SK-N-MC (cell line): ENCODE data around the gene CALCOCO1.
A peak's percentile ranks its signal among the peaks of the same experiment; 100 is the strongest.

ENCODE experiments used
- DNase-seq: peaks from one replicate; pipeline ENCODE4 v3.0.0-alpha.2; 2011; ENCODE audit warnings: low read depth, low spot score
- H3K27ac ChIP-seq: fragments of 200-600 bp; sonication (generic); 2 replicates; pipeline ENCODE4 v1.5.1; 2016; ENCODE audit warnings: mixed run types
- H3K36me3 ChIP-seq: fragments of 200-600 bp; sonication (generic); 2 replicates; pipeline ENCODE4 v1.6.1; 2017; ENCODE audit warnings: antibody characterized with exemption, low read length, mixed read lengths; ENCODE audit not compliant: insufficient read depth
- H3K4me3 ChIP-seq: fragments of 200-600 bp; sonication (generic); 2 replicates; pipeline ENCODE4 v1.5.1; 2016
- H3K9ac ChIP-seq: fragments of 200-600 bp; sonication (generic); 2 replicates; pipeline ENCODE4 v1.8.0; 2017; ENCODE audit warnings: mixed run types, mixed read lengths; ENCODE audit not compliant: insufficient read length
- H3K9me3 ChIP-seq: fragments of 200-600 bp; sonication (generic); 2 replicates; pipeline ENCODE4 v1.6.1; 2017; ENCODE audit warnings: low read depth, mild to moderate bottlenecking, antibody characterized with exemption, low read length, moderate library complexity, mixed read lengths
- EZH2 ChIP-seq: fragments of 200-600 bp; sonication (generic); IDR thresholded peaks from one replicate; pipeline ENCODE4 v1.6.1; 2017; ENCODE audit warnings: antibody characterized with exemption
- FOXP2 ChIP-seq: optimal IDR thresholded peaks from 2 replicates; pipeline ENCODE3; 2011; ENCODE audit warnings: mild to moderate bottlenecking, moderate library complexity; ENCODE audit not compliant: insufficient read depth; ENCODE audit errors: extremely low read length, control extremely low read depth
- POLR2AphosphoS5 ChIP-seq: IDR thresholded peaks from 2 replicates; pipeline ENCODE4 v1.6.1; 2012; ENCODE audit warnings: mild to moderate bottlenecking, low read depth, low read length, borderline replicate concordance

Gene CALCOCO1

DNA sequence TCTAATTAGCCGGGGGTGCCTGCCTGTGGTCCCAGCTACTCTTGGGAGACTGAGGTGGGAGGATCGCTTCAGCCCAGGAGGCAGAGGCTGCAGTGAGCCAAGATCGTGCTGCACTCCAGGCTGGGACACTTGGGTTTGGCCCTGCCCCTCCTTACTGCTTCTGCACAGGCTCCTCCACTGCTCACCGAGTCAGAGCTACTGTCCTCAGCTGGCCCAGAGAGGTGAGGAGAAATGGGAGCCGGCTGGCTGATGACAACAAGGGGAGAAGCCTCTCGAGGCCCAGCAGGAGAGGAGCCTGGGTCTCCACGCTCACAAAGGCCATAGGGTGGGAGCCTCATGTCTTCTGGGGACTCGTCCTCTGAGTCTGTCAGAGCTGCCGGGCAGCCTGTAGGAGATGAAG, 13.7 kb downstream of the CALCOCO1 start:
- Histone ChIP-seq H3K9me3 (no peaks in the 10 kb centered on the region), H3K27ac (no peak overlapping the region), H3K4me3 (no peak overlapping the region), H3K9ac (no peak overlapping the region), H3K36me3 (no peaks in the 10 kb centered on the region)
- DNase-seq = no peak
- TF ChIP-seq FOXP2 (no peak), POLR2AphosphoS5 (no peak), EZH2 (no peak)

DNA sequence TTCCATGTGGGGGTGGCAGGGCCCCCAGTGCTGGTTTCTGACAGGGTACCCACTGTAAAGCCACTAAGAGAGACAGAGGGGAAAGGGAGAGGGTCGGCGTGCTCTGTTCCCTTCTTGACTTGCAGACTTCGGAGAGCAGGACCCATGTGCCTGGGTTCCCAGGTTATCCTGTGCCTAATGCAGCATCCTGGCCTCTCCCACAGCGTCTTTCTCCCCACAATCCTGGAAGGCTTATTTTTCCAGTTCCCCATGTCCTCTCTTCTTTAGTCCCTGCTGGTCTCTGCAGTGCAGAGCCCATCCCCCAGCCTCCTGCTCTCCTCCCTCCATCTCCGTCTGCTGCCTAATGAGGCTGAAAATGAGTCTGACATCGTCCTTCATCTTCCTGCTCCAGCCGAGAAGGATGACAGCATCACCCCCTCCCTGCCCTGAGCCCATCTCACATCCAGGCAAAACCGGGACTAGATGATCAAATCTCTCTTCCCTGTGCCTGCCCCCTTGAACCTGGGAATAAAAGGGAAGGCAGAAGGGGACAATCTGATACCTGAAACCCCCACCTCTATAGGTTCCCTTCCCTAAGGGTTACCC, 15.1 kb downstream of the CALCOCO1 start:
- Histone ChIP-seq H3K4me3 (no peak overlapping the region), H3K36me3 (no peaks in the 10 kb centered on the region), H3K9ac (no peak overlapping the region), H3K27ac (no peak overlapping the region), H3K9me3 (no peaks in the 10 kb centered on the region)
- DNase-seq = no peak
- no peak for TF ChIP-seq EZH2
- no peak for TF ChIP-seq FOXP2
- no peak for TF ChIP-seq POLR2AphosphoS5

DNA sequence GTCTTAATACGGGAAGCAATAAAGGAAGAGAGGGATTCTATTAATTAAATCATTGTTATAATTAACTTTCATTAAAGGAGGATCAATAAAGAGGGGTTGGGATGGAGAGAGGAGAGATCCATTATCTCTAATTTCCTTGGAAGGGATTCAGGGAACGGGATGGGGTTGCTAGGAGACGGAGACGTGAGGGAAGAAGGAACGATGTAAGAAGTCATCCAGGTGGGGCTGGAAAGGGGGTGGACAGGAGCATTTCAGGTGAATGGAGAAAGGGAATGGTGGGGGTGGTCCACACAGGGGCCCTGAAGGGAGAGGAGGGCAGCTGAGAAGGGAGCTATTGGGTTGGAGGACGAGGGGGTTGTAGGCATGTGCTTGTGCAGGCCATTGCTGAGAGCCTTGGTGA, 17.2 kb downstream of the CALCOCO1 start:
- no peaks in the 10 kb centered on the region for H3K36me3 ChIP-seq
- no peak overlapping the region for H3K27ac ChIP-seq
- no peak overlapping the region for H3K9ac ChIP-seq
- TF ChIP-seq FOXP2 (no peak), EZH2 (no peak), POLR2AphosphoS5 (no peak)
- H3K9me3 ChIP-seq = no peaks in the 10 kb centered on the region
- DNase-seq = no peak
- H3K4me3 ChIP-seq = no peak overlapping the region

DNA sequence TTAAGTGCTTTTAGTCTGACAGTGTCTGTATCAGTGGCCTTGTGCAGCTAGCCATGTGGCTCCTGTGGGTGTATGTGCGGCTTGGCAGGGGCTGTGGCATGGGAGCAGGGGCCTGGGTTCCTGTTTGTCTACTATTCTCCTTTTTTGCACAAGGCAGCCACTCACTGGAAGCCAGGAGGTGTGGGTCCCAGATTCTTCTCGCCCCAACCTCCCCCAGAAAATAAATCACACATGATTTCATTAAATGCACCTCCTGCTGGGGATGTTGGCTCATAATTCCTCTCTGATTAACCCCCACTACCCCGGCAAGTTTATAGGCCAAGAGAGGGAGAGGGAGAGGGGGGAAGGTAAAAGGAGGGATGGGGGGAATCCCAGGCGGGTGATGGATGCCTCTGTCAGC, 17.6 kb downstream of the CALCOCO1 start:
- H3K36me3 ChIP-seq = no peaks in the 10 kb centered on the region
- no peak overlapping the region for H3K9ac ChIP-seq
- H3K4me3 ChIP-seq = no peak overlapping the region
- no peaks in the 10 kb centered on the region for H3K9me3 ChIP-seq
- TF ChIP-seq EZH2 = no peak
- TF ChIP-seq POLR2AphosphoS5 = no peak
- TF ChIP-seq FOXP2 = no peak
- no peak for DNase-seq
- no peak overlapping the region for H3K27ac ChIP-seq

DNA sequence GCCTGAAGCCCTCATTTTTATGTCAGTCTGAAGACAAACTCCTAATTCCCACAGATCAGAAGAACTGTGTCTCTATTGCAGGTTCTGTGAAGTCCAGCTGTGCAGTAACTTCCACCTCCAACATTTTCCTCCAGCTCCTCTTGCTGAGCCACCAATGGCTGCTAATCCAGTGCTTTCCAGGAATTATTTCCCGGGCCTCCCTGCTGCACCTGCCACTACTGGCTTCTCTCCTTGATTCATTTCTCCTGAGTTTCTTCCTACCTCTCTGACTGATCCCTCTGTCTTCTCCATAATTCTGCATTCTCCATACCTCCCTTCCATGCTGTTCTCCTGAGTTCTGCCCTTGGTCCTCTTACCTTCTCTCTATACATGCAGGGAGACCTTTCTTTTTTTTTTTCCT, 21.2 kb downstream of the CALCOCO1 start:
- TF ChIP-seq POLR2AphosphoS5 (no peak), EZH2 (no peak), FOXP2 (no peak)
- DNase-seq = no peak

DNA sequence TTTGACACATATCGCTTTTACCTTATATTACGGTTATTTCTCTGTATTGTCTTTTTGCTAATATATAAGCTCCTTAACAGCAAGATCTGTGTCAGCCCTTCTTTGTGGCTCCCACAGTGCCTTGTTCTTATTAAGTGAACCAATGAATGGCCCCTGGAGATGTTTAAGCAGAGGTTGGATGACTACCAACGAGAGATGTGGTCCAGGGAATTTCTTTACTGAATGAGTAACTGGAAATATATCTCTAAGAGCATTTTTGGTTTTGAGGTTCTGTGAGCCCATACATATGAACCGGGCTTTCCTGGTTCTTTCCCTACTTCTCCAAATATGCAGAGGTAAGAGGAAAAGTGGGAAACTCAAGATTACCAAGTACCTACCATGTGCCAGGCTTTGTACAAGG, 23.5 kb downstream of the CALCOCO1 start:
- H3K9me3 ChIP-seq = no peaks in the 10 kb centered on the region
- no peak for DNase-seq
- no peak overlapping the region for H3K27ac ChIP-seq
- no peak overlapping the region for H3K9ac ChIP-seq
- H3K36me3 ChIP-seq = no peaks in the 10 kb centered on the region
- no peak for TF ChIP-seq EZH2
- TF ChIP-seq FOXP2 = no peak
- no peak for TF ChIP-seq POLR2AphosphoS5
- no peak overlapping the region for H3K4me3 ChIP-seq

More for the DNA sequence above, 21.2 kb downstream of the CALCOCO1 start:
- H3K4me3 ChIP-seq = no peak overlapping the region
- no peak overlapping the region for H3K27ac ChIP-seq
- no peaks in the 10 kb centered on the region for H3K9me3 ChIP-seq
- H3K36me3 ChIP-seq = no peaks in the 10 kb centered on the region
- no peak overlapping the region for H3K9ac ChIP-seq

DNA sequence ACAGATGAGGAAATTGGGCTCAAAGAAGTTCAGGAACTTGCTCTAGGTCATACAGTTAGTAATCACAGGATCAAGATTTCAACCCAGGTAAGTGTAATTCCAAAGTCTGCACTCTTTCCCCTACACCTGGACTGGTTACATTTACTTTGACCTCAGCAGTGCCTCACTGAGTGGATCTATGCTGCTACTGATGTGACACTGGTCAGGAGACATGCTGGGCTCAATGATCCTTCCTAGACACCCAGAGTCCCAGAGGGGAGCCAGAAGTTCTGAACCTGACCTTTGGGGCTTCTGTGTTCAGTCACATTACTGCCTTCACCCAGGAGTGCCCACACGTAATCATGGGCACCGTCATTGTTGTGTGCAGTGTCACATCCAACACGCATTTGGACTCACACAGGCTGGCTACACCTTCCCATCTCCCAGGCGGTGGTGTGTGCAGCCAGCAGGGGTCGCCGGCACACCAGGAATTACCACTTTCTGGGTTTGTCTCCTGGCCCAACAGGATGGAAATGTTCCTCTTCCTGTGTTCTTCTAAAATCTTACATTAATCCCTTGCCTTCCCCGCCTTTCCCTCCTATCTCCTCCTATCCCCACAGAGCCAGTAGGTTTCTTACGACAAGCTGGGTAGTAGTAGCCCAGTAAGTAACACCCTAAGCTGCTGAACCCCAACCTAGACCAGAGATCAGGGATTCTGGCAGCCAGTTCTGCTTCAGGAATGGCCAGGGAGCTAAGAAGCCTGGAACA, 25.6 kb downstream of the CALCOCO1 start:
- Histone ChIP-seq H3K36me3 (no peaks in the 10 kb centered on the region), H3K4me3 (no peak overlapping the region), H3K9me3 (no peaks in the 10 kb centered on the region), H3K27ac (no peak overlapping the region), H3K9ac (no peak overlapping the region)
- TF ChIP-seq EZH2 = no peak
- DNase-seq = peak; percentile 22

DNA sequence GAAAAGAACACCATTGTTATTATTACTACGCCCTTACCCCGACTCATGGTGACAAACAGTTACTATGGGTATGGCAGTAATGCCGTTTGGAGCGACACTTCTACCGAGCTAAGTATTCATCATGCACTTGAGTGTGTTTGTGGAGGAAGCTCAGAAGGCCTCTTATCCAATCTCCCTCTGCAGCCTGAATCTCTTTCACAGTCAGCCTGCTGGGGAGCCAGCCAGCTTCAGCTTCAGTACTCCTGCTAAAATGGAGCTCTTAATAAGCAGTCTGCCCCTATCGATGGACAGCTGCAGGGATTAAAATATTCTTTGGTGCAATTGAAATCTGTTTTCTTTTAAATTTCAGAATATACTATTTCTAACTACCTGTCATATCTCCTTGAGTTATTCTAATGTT, 26.7 kb downstream of the CALCOCO1 start:
- Histone ChIP-seq H3K4me3 (no peak overlapping the region), H3K9ac (no peak overlapping the region), H3K9me3 (no peaks in the 10 kb centered on the region), H3K27ac (no peak overlapping the region), H3K36me3 (no peaks in the 10 kb centered on the region)
- DNase-seq = no peak
- TF ChIP-seq EZH2 (no peak), POLR2AphosphoS5 (no peak), FOXP2 (no peak)

DNA sequence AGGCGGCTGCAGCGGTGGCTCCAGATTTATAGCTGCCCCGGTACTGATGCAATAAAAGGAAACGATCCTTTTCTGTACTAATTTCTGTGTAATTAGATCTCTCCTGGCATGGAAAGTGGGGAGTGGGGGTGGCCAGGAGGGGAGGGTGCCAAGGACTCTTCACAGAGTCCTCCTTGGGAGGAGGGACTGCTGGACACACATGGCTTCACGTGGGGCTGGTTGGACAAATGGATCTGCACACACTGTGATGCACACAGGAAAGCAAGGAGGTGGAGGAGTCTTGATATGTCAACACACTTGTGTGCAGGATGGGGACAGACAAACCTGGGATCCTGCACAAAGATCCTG, 27.6 kb downstream of the CALCOCO1 start:
- Histone ChIP-seq H3K36me3 (no peaks in the 10 kb centered on the region), H3K4me3 (no peak overlapping the region), H3K27ac (no peak overlapping the region), H3K9ac (no peak overlapping the region), H3K9me3 (no peaks in the 10 kb centered on the region)
- TF ChIP-seq EZH2 (no peak), POLR2AphosphoS5 (no peak), FOXP2 (no peak)
- no peak for DNase-seq
